ENCODE measurements around the gene PPP1R14C. TPM values are rescaled to one million over a fixed set of nuclear protein-coding genes. Genes with fewer than 3 reads are reported as not detected.

PPP1R14C gene
- total and polyA plus RNA-seq, 2 donors (not counting 1 experiment from before 2014, with no cell fraction given) = 0.17 TPM; not detected in 1

DNA sequence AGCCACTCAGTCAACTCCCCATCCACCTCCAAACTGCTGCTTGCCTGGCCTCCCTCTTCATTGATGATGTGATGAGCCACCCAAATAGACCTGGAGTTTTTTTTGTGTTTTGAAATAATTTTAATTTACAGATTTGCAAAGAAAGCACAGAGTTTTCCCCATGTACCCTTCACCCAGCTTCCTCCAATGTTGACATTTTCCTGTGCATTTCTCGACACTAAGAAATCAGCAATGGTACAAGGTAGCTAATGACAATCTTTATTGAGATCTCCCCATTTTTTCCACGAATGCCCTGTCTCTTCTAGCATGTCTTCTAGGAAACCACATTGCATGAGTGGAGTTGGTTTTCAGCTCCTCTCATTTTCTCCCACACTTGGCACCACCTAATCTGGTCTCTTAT lies 30.1 kb downstream of the PPP1R14C start:
- Histone ChIP-seq H2AFZ (ENCODE audit: low read length) (no peak overlapping the region), H3K27me3 (ENCODE audit: control insufficient read depth, insufficient read depth, low read length) (no peaks in the 10 kb centered on the region), H3K79me2 (ENCODE audit: control insufficient read depth, insufficient read depth, low read length) (no peaks in the 10 kb centered on the region), H3K9me3 (ENCODE audit: control insufficient read depth, insufficient read depth, low read depth, low read length) (no peaks in the 10 kb centered on the region), H4K20me1 (ENCODE audit: control insufficient read depth, extremely low read depth, insufficient read depth, low read length) (no peaks in the 10 kb centered on the region), H3K36me3 (ENCODE audit: control insufficient read depth, insufficient read depth, low read length) (no peaks in the 10 kb centered on the region), H3K9ac (ENCODE audit: insufficient read depth, low read length) (no peak overlapping the region), H3K4me2 (ENCODE audit: extremely low read depth, insufficient read depth, low read length) (no peak overlapping the region), H3K4me1 (ENCODE audit: control insufficient read depth, extremely low read depth, insufficient read depth, low read length) (peaks cover 2% of the 10 kb centered on the region), H3K27ac (ENCODE audit: insufficient read depth, low read length) (no peak overlapping the region), H3K4me3 (replicated peaks in 1 of 4; ENCODE audit: control extremely low read depth in 1 of 4, insufficient read depth in 1 of 4, low read depth in 3 of 4, low read length in 4 of 4) (no peak overlapping the region)
- TF ChIP-seq, protein P1, sequence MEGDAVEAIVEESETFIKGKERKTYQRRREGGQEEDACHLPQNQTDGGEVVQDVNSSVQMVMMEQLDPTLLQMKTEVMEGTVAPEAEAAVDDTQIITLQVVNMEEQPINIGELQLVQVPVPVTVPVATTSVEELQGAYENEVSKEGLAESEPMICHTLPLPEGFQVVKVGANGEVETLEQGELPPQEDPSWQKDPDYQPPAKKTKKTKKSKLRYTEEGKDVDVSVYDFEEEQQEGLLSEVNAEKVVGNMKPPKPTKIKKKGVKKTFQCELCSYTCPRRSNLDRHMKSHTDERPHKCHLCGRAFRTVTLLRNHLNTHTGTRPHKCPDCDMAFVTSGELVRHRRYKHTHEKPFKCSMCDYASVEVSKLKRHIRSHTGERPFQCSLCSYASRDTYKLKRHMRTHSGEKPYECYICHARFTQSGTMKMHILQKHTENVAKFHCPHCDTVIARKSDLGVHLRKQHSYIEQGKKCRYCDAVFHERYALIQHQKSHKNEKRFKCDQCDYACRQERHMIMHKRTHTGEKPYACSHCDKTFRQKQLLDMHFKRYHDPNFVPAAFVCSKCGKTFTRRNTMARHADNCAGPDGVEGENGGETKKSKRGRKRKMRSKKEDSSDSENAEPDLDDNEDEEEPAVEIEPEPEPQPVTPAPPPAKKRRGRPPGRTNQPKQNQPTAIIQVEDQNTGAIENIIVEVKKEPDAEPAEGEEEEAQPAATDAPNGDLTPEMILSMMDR (conservative IDR thresholded peaks at IDR 0.05 in 1 of 2, IDR thresholded peaks at IDR 0.05 in 1 of 2; ENCODE audit: low read depth in 1 of 2, low read length in 2 of 2) = no peak
- TF ChIP-seq EZH2 (IDR thresholded peaks at IDR 0.05; ENCODE audit: low read length, missing control alignments) = no peak
- DNase-seq (ENCODE audit: low read depth in 2 of 2) = no peak

DNA sequence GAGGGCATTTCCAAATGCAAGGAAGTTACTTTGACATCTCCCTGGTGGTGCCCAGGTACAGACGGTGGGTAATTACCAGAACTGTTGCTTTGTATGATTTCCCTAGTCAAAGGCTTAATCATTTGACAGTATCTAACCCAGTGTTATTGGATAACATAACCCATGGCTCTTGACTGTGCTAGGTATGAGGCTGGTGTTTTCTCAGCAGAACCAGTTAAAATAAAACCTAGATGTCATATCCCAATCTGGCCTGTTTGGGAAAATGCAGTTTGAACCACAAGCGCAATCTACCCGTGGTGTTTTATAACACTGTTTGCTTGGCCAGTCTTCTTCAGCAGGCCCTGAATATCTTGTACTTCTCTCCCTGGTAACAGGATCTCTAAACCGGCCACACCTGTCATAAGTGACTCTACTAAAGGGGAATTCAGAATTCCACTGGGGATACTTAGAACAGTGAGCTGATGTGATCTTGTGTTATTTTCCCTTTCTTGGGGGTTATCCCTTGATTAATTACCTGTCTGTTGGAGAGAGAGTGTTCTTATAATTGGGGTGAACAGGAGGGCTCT lies 32.8 kb downstream of the PPP1R14C start:
- Histone ChIP-seq H3K27ac (ENCODE audit: insufficient read depth, low read length) (no peak overlapping the region), H3K4me3 (replicated peaks in 1 of 4; ENCODE audit: control extremely low read depth in 1 of 4, insufficient read depth in 1 of 4, low read depth in 3 of 4, low read length in 4 of 4) (no peak overlapping the region), H3K79me2 (ENCODE audit: control insufficient read depth, insufficient read depth, low read length) (no peaks in the 10 kb centered on the region), H4K20me1 (ENCODE audit: control insufficient read depth, extremely low read depth, insufficient read depth, low read length) (no peaks in the 10 kb centered on the region), H3K9ac (ENCODE audit: insufficient read depth, low read length) (no peak overlapping the region), H3K36me3 (ENCODE audit: control insufficient read depth, insufficient read depth, low read length) (no peaks in the 10 kb centered on the region), H3K9me3 (ENCODE audit: control insufficient read depth, insufficient read depth, low read depth, low read length) (no peaks in the 10 kb centered on the region), H2AFZ (ENCODE audit: low read length) (no peak overlapping the region), H3K27me3 (ENCODE audit: control insufficient read depth, insufficient read depth, low read length) (no peaks in the 10 kb centered on the region), H3K4me2 (ENCODE audit: extremely low read depth, insufficient read depth, low read length) (no peak overlapping the region), H3K4me1 (ENCODE audit: control insufficient read depth, extremely low read depth, insufficient read depth, low read length) (no peaks in the 10 kb centered on the region)
- no peak for TF ChIP-seq EZH2 (IDR thresholded peaks at IDR 0.05; ENCODE audit: low read length, missing control alignments)
- TF ChIP-seq, protein P1 (conservative IDR thresholded peaks at IDR 0.05 in 1 of 2, IDR thresholded peaks at IDR 0.05 in 1 of 2; ENCODE audit: low read depth in 1 of 2, low read length in 2 of 2) = no peak
- no peak for DNase-seq (ENCODE audit: low read depth in 2 of 2)

DNA sequence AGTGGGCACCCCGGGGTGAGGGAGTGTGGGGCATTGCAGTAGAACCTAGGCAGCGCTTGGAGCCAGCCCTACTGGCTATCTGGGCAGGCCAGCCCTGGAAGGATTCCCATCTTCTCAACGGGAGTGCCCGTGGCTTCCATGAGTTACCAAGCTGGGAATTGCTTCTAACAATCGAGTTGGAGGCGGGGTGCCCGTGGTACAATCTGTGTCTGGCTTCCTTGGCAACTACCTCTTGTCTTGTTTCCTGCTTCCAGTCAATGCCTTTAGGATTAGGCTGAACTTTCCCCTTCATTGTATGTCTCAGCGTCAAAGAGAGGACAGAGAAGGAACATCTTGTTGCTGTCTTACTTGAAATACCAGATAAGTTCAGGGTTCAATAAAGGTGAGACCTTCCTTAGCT lies 33.3 kb downstream of the PPP1R14C start:
- TF ChIP-seq, protein P1 (conservative IDR thresholded peaks at IDR 0.05 in 1 of 2, IDR thresholded peaks at IDR 0.05 in 1 of 2; ENCODE audit: low read depth in 1 of 2, low read length in 2 of 2) = no peak
- TF ChIP-seq EZH2 (IDR thresholded peaks at IDR 0.05; ENCODE audit: low read length, missing control alignments) = no peak
- Histone ChIP-seq H3K36me3 (ENCODE audit: control insufficient read depth, insufficient read depth, low read length) (no peaks in the 10 kb centered on the region), H4K20me1 (ENCODE audit: control insufficient read depth, extremely low read depth, insufficient read depth, low read length) (no peaks in the 10 kb centered on the region), H3K27me3 (ENCODE audit: control insufficient read depth, insufficient read depth, low read length) (no peaks in the 10 kb centered on the region), H3K9me3 (ENCODE audit: control insufficient read depth, insufficient read depth, low read depth, low read length) (no peaks in the 10 kb centered on the region), H3K27ac (ENCODE audit: insufficient read depth, low read length) (no peak overlapping the region), H2AFZ (ENCODE audit: low read length) (no peak overlapping the region), H3K4me3 (replicated peaks in 1 of 4; ENCODE audit: control extremely low read depth in 1 of 4, insufficient read depth in 1 of 4, low read depth in 3 of 4, low read length in 4 of 4) (no peak overlapping the region), H3K4me2 (ENCODE audit: extremely low read depth, insufficient read depth, low read length) (no peak overlapping the region), H3K9ac (ENCODE audit: insufficient read depth, low read length) (no peak overlapping the region), H3K4me1 (ENCODE audit: control insufficient read depth, extremely low read depth, insufficient read depth, low read length) (no peaks in the 10 kb centered on the region), H3K79me2 (ENCODE audit: control insufficient read depth, insufficient read depth, low read length) (no peaks in the 10 kb centered on the region)
- no peak for DNase-seq (ENCODE audit: low read depth in 2 of 2)

Data from fibroblast of lung (primary cell).